CD4-positive, alpha-beta memory T cell (primary cell): Measurements from ENCODE around the gene UNC79. TPM values are rescaled to one million over a fixed set of nuclear protein-coding genes. Genes with fewer than 3 reads are reported as not detected.

ENCODE experiments used
- CTCF ChIA-PET: fragments of 350-600 bp; sonication (Branson Sonifier 250); formaldehyde crosslinking; loops from one replicate; lab custom pipeline; 2021; ENCODE audit warnings: inconsistent platforms; ENCODE audit not compliant: partially characterized antibody; lab: Charles Lee
- POLR2A ChIA-PET: fragments of 350-600 bp; sonication (Branson Sonifier 250); formaldehyde crosslinking; loops from one replicate; lab custom pipeline; 2021; ENCODE audit not compliant: partially characterized antibody; lab: Charles Lee
- DNase-seq, 5 donors: peaks; one replicate each; pipeline versions ENCODE4 v3.0.0 to v3.0.0-alpha.2; 2020 to 2022; ENCODE audit warnings: mixed read lengths in 1 of 5
- H3K27ac ChIP-seq: one replicate; pipeline ENCODE4 v1.7.0; 2013; ENCODE audit warnings: low read depth, low read length
- H3K27me3 ChIP-seq: 2 replicates; pipeline ENCODE4 v1.7.0; 2013; ENCODE audit warnings: mild to moderate bottlenecking, low read length, moderate library complexity; ENCODE audit not compliant: insufficient read depth
- H3K36me3 ChIP-seq: 2 replicates; pipeline ENCODE4 v1.7.0; 2013; ENCODE audit warnings: mild to moderate bottlenecking, low read length, moderate library complexity; ENCODE audit not compliant: insufficient read depth
- H3K4me1 ChIP-seq: 2 replicates; pipeline ENCODE4 v1.7.0; 2013; ENCODE audit warnings: mild to moderate bottlenecking, low read length, moderate library complexity; ENCODE audit not compliant: insufficient read depth
- H3K4me3 ChIP-seq, 2 donors: one replicate each; pipeline ENCODE4 v1.7.0; 2013; ENCODE audit warnings: low read length in 2 of 2, mild to moderate bottlenecking in 1 of 2
- H3K9me3 ChIP-seq, 2 donors: one replicate each; pipeline ENCODE4 v1.7.0; 2013; ENCODE audit warnings: low read length in 2 of 2, control low read depth in 1 of 2; ENCODE audit not compliant: control insufficient read depth in 1 of 2
- H3K27ac Mint-ChIP-seq, 7 donors: one replicate each; pipeline ENCODE4 v1.8.0; 2020 to 2021; ENCODE audit warnings: mixed read lengths in 7 of 7, mild to moderate bottlenecking in 6 of 7, inconsistent platforms in 3 of 7, moderate library complexity in 3 of 7
- H3K27me3 Mint-ChIP-seq, 2 donors: one replicate each; pipeline ENCODE4 v1.8.0; 2020 to 2021; ENCODE audit warnings: mixed read lengths in 2 of 2
- H3K36me3 Mint-ChIP-seq, 2 donors: one replicate each; pipeline ENCODE4 v1.8.0; 2020 to 2021; ENCODE audit warnings: mixed read lengths in 2 of 2, inconsistent platforms in 1 of 2, mild to moderate bottlenecking in 1 of 2
- H3K4me1 Mint-ChIP-seq, 4 donors: one replicate each; pipeline ENCODE4 v1.8.0; 2020 to 2021; ENCODE audit warnings: mixed read lengths in 4 of 4, mild to moderate bottlenecking in 1 of 4
- H3K4me3 Mint-ChIP-seq, 8 donors: one replicate each; pipeline ENCODE4 v1.8.0; 2020 to 2021; ENCODE audit warnings: mixed read lengths in 8 of 8, mild to moderate bottlenecking in 7 of 8, moderate library complexity in 6 of 8, inconsistent platforms in 3 of 8
- H3K9me3 Mint-ChIP-seq, 8 donors: one replicate each; pipeline ENCODE4 v1.8.0; 2020 to 2021; ENCODE audit warnings: mixed read lengths in 8 of 8, mild to moderate bottlenecking in 5 of 8, inconsistent platforms in 3 of 8, moderate library complexity in 1 of 8
- intact Hi-C: fragments of 100-400 bp; cut with micrococcal nuclease; formaldehyde crosslinking; loops from one replicate; pipeline ENCODE4 v1.15.1; 2023
- polyA plus RNA-seq, 2 donors: library from polyadenylated mRNA; unstranded; fragments of 300-500 nt; fragmentation: Illumina TruSeq; gene quantifications; one replicate each; pipeline ENCODE4 v1.2.3, GENCODE V29; 2021
- total RNA-seq, 2 experiments: library from RNA; stranded (reverse); gene quantifications; one replicate each; pipeline ENCODE4 v1.2.3, GENCODE V29; 2021

Gene UNC79
- total and polyA plus RNA-seq, 4 experiments from 2014 or later = 0.03 to 0.06 TPM; not detected in 2

DNA sequence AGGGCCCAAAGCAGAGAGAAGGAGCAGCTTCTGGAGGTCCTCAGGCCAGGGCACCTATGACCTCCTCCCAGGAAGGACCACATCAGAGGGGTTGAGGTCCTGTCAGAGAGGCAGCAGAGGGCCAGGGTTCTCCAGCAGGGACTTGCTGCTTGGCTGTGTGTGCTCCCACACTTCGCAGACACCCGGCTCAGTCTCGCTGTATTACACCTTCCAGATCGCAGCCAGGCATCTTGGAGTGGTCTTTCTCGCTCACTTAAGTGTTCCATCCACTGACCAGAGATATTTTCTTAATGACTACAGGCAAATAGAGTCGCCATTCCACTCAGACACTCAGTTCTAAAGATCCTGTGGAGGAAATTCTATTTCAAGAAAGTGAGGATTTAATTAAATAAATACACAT, 273.2 kb downstream of the UNC79 start:
- DNase-seq = no peak
- H3K36me3 Mint-ChIP-seq = no peaks in the 10 kb centered on the region
- intact Hi-C loops = no loop called here
- Histone ChIP-seq H3K27ac (no peak overlapping the region), H3K4me1 (no peaks in the 10 kb centered on the region), H3K36me3 (no peaks in the 10 kb centered on the region), H3K9me3 (no peaks in the 10 kb centered on the region), H3K27me3 (no peaks in the 10 kb centered on the region), H3K4me3 (no peak overlapping the region)
- H3K4me1 Mint-ChIP-seq = no peaks in the 10 kb centered on the region
- H3K27ac Mint-ChIP-seq = peak overlapping the region in 1 of 7 donors; percentile 43
- ChIA-PET CTCF (no interaction called here), POLR2A (no interaction called here)
- peaks cover 3 to 31% (median 18%) of the 10 kb centered on the region in 8 donors for H3K9me3 Mint-ChIP-seq
- H3K27me3 Mint-ChIP-seq = peaks cover 11 to 18% of the 10 kb centered on the region in 2 donors
- no peak overlapping the region for H3K4me3 Mint-ChIP-seq

DNA sequence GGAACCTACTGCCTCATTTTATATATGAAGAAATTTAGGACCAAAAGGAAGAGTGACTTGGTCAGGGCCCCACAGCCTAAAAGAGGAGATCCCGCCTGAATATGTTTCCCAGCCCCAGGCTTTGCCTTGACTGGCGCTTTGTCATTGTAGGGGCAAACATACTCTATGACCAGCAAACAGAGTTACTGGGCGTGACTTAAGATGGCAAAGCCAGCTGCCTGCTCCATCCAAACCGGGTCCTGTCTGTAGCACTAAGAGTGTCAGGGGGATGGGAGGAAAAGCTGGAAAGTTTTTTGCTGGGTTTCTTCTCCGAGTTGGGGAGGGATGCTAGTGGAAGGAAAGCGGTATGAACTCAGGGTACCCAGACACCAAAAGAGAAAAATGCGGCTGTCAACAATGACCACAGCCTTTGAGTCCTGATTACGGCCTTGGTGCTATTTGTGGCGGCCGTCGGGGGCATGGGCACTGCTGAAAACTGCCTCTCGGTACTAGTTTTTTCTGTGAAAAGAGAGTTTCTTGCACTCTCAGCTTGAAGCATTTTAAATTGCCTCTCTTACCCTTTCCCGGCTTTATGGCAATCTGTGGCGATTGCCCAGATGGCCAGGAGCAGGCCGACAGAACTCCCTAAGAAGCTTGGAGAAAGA, 274.9 kb downstream of the UNC79 start:
- POLR2A ChIA-PET = no interaction called here
- no peaks in the 10 kb centered on the region for H3K4me1 ChIP-seq
- no peaks in the 10 kb centered on the region for H3K9me3 ChIP-seq
- no peaks in the 10 kb centered on the region for H3K4me1 Mint-ChIP-seq
- no peaks in the 10 kb centered on the region for H3K27me3 ChIP-seq
- no peak overlapping the region for H3K4me3 Mint-ChIP-seq
- H3K36me3 Mint-ChIP-seq = no peaks in the 10 kb centered on the region
- peaks cover 0 to 18% (median 7%) of the 10 kb centered on the region in 8 donors for H3K9me3 Mint-ChIP-seq
- DNase-seq = no peak
- CTCF ChIA-PET = no interaction called here
- H3K27ac ChIP-seq = no peak overlapping the region
- no peak overlapping the region for H3K27ac Mint-ChIP-seq
- no peaks in the 10 kb centered on the region for H3K36me3 ChIP-seq
- intact Hi-C loops = no loop called here
- H3K27me3 Mint-ChIP-seq = peaks cover 11 to 19% of the 10 kb centered on the region in 2 donors
- H3K4me3 ChIP-seq = no peak overlapping the region

DNA sequence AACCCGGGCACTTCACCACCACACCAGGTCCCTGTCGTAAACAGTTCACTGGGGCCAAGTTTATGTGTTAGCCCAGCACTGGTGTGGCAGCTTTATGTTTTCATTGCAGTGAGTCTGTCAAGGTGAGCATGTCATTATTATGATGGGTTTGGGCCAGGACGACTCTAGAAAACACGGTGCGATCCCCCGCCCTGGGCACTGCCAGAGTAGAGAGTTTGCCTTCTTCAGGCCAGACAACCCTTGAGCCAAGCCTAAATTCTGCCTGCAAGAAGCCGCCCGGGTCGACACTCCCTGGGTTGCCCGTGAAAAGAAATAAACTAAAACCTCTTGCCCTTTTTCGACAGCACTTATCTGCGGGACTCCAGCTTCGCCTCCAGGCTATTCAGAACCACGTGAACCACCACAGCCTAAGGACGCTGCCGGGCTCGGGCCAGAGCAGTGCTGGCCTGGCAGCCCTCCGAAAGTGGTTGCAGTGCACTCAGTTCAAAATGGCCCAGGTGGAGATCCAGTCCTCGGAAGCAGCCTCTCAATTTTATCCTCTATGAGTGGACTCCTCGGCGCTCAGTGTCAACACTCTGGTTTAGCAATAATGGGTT, 275.7 kb downstream of the UNC79 start:
- no peaks in the 10 kb centered on the region for H3K4me1 Mint-ChIP-seq
- DNase-seq = no peak
- no peaks in the 10 kb centered on the region for H3K4me1 ChIP-seq
- POLR2A ChIA-PET = no interaction called here
- CTCF ChIA-PET = no interaction called here
- H3K27ac Mint-ChIP-seq = no peak overlapping the region
- no peak overlapping the region for H3K4me3 ChIP-seq
- no peaks in the 10 kb centered on the region for H3K9me3 ChIP-seq
- peaks cover 0 to 14% (median 2%) of the 10 kb centered on the region in 8 donors for H3K9me3 Mint-ChIP-seq
- no peak overlapping the region for H3K27ac ChIP-seq
- H3K27me3 ChIP-seq = no peaks in the 10 kb centered on the region
- no peaks in the 10 kb centered on the region for H3K36me3 Mint-ChIP-seq
- H3K27me3 Mint-ChIP-seq = peaks cover 11 to 19% of the 10 kb centered on the region in 2 donors
- H3K36me3 ChIP-seq = no peaks in the 10 kb centered on the region
- H3K4me3 Mint-ChIP-seq = no peak overlapping the region
- intact Hi-C loops = no loop called here

DNA sequence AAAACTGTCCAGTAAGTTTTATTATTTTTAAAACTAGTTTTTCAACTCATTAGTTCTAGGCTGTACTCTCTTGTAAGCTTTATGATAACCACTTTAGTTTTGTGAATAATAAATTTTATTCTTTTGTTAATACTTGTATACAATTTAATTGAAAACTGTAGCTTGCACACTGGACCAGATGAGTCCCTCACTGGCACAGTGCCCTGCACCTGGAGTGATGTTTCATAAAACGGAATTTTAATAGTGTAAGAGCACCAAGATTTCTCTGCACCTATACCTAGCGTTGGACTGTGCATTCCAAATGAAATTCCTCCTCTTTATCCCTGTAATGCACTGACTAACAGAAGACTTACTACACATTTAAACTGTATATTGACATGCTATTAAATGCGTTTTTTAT, 276.7 kb downstream of the UNC79 start:
- Mint-ChIP-seq H3K4me1 (no peaks in the 10 kb centered on the region), H3K27ac (no peak overlapping the region), H3K36me3 (no peaks in the 10 kb centered on the region), H3K9me3 (peaks cover 0 to 11% (median 0%) of the 10 kb centered on the region in 8 donors), H3K27me3 (peaks cover 12 to 15% of the 10 kb centered on the region in 2 donors), H3K4me3 (no peak overlapping the region)
- DNase-seq = no peak
- no peaks in the 10 kb centered on the region for H3K9me3 ChIP-seq
- H3K4me3 ChIP-seq = no peak overlapping the region
- H3K27me3 ChIP-seq = no peaks in the 10 kb centered on the region
- H3K27ac ChIP-seq = no peak overlapping the region
- ChIA-PET CTCF (no interaction called here), POLR2A (no interaction called here)
- no peaks in the 10 kb centered on the region for H3K36me3 ChIP-seq
- intact Hi-C loops = no loop called here
- no peaks in the 10 kb centered on the region for H3K4me1 ChIP-seq

DNA sequence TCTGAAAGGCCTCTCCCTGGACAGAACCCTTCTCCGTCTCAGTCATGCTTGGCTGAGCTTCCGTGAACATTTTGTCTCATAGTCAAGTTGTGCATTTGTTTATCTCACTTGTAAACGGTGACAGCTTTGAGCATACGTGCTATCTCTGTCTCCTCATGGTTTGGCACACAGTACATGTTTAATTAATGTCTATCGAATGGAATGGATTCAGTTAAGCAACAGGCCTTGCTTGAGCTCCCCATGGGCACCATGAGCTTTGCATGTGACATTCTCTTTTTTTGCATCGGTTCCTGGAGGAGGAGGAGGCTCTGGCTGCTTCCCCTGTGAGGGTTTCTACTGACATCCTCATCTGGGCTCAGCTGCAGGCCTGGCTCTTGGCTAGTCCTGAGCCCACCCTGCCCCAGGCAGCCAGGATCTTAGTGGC, 277.6 kb downstream of the UNC79 start:
- intact Hi-C loops = no loop called here
- no peaks in the 10 kb centered on the region for H3K9me3 ChIP-seq
- no peaks in the 10 kb centered on the region for H3K4me1 Mint-ChIP-seq
- H3K4me3 ChIP-seq = no peak overlapping the region
- H3K36me3 ChIP-seq = no peaks in the 10 kb centered on the region
- no peak overlapping the region for H3K4me3 Mint-ChIP-seq
- H3K27me3 ChIP-seq = no peaks in the 10 kb centered on the region
- no peaks in the 10 kb centered on the region for H3K36me3 Mint-ChIP-seq
- H3K9me3 Mint-ChIP-seq = peaks cover 0 to 5% (median 0%) of the 10 kb centered on the region in 8 donors
- POLR2A ChIA-PET = no interaction called here
- CTCF ChIA-PET = no interaction called here
- H3K27ac Mint-ChIP-seq = no peak overlapping the region
- no peaks in the 10 kb centered on the region for H3K4me1 ChIP-seq
- H3K27ac ChIP-seq = no peak overlapping the region
- DNase-seq = no peak
- H3K27me3 Mint-ChIP-seq = peaks cover 7 to 11% of the 10 kb centered on the region in 2 donors

DNA sequence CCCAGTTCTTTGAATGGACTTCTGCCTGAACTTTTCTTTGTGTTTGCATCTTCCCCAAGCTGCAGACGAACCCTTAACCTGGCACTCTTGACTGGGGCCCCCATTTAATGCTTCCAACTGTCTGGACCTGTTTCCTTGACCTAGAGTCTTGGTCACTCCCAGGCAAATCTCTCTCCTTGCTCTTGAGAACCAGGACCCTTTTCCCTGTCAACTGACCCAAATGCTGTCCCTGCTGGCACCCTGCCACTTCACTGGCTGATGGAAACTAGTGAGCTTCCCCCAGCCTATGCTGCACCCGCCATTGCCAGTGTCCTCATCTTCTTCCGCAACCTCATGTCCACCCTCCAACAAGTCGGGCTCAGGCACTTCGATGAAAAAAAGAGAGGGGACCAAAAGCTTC, 278.1 kb downstream of the UNC79 start:
- H3K36me3 ChIP-seq = no peaks in the 10 kb centered on the region
- no peaks in the 10 kb centered on the region for H3K4me1 ChIP-seq
- Mint-ChIP-seq H3K4me3 (no peak overlapping the region), H3K27me3 (peaks cover 3 to 6% of the 10 kb centered on the region in 2 donors), H3K4me1 (no peaks in the 10 kb centered on the region), H3K27ac (no peak overlapping the region), H3K9me3 (peaks cover 0 to 5% (median 0%) of the 10 kb centered on the region in 8 donors), H3K36me3 (no peaks in the 10 kb centered on the region)
- intact Hi-C loops = no loop called here
- no peaks in the 10 kb centered on the region for H3K27me3 ChIP-seq
- DNase-seq = no peak
- no peak overlapping the region for H3K27ac ChIP-seq
- no peaks in the 10 kb centered on the region for H3K9me3 ChIP-seq
- ChIA-PET POLR2A (no interaction called here), CTCF (no interaction called here)
- no peak overlapping the region for H3K4me3 ChIP-seq

DNA sequence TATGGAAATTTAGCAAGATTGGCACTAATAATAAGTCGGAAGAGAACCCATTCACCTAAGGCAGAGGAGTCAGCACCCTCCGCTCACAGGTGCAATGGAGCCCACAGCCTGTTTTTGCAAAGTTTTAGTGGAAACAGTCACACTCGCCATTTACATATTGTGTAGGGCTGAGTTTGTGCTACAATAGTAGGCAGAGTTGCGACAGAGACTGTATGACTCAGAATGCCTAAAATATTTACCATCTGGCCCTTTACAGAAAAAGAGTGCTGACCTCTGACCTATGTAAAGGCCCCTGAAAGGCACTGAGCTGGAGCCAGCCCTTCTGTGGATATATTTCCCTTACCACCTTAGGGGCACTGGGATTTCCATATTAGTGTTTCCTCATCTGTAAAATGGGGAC, 278.5 kb downstream of the UNC79 start:
- intact Hi-C loops = no loop called here
- Mint-ChIP-seq H3K9me3 (peaks cover 0 to 5% (median 0%) of the 10 kb centered on the region in 8 donors), H3K4me1 (no peaks in the 10 kb centered on the region), H3K36me3 (no peaks in the 10 kb centered on the region), H3K4me3 (no peak overlapping the region), H3K27ac (no peak overlapping the region), H3K27me3 (peaks cover 3 to 6% of the 10 kb centered on the region in 2 donors)
- Histone ChIP-seq H3K36me3 (no peaks in the 10 kb centered on the region), H3K9me3 (no peaks in the 10 kb centered on the region), H3K27me3 (no peaks in the 10 kb centered on the region), H3K4me3 (no peak overlapping the region), H3K4me1 (no peaks in the 10 kb centered on the region), H3K27ac (no peak overlapping the region)
- no peak for DNase-seq
- ChIA-PET CTCF (no interaction called here), POLR2A (no interaction called here)
